ENCODE measurements around the gene SLC39A11.

Gene SLC39A11

DNA sequence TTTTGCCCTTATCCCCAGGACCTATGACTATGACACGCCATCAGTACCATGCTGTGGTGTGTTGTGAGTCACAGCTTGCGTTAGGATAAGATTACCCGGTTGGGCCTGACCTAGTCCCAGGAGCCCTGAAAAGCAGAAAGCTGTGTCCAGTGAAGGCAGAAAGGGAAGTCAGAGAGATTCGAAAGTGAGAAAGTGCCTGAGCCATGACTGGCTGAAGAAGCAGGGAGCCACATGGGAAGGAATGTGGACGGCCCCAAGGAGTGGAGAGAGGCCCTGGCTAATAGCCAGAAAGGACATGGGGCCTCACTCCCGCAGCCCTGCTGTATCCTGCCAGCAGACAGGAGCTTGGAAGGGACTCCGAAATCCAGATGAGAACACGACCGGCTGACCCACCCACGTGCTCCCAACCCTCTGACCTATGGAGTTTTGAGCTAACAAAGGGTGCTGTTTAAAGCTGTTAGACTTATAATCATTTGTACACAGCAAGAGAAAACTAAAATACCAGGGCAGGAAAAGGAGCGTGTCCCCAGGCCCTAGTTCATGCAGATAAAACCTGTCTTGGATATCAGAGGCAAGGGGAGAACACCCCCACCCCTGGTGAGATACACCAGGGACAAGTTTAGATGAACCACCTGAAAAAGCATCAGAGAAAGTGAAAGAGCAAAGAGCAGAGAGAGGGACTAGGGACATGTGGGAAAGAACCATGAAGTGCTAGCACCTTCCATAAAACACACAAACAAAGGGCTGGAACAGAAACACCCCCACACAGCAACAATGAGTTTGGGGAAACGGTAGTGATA lies 115.3 kb downstream of the SLC39A11 start:
- peak; percentile 76 for DNase-seq (ENCODE audit: low read depth, low spot score)

DNA sequence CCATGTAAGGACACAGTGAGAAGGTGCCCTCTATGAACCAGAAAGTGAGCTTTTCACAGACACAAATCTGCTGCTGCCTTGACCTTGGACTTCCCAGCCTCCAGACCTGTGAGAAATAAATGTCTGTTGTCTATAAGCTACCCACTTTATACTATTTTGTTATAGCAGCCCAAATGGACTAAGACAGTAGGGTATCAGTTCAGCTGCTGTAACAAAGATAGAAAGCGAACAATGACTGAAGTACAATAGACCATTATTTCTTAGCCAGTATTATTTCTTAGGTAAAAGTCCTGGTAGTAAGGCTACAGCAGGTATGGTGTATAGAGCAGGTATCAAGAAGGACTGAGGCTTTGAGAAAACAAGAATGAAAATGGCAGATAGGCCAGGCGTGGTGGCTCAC lies 117.0 kb downstream of the SLC39A11 start:
- no peak for DNase-seq (ENCODE audit: low read depth, low spot score)

DNA sequence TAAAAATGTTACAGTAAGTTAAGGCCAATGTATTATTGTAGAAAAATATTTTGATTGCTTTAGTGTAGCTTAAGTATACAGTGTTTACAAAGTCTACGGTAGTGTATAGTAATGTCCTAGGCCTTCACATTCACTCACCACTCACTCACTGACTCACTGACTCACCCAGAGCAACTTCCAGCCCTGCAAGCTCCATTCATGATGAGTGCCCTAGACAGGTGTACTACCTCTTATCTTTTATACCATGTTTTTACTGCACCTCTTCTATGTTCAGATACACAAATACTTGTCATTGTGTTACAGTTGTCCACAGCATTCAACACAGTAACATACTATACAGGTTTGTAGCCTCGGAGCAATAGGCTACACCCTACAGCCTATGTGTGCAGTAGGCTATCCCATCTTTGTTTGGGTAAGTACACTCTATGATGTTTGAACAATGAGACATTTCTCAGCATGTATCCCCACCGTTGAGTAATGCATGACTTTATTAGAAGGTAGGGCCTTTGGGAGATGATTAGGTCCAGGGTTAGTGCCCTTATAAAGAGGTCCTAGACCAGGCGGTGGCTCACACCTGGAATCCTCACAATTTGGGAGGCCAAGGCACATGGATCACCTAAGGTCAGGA lies 117.8 kb downstream of the SLC39A11 start:
- DNase-seq (ENCODE audit: low read depth, low spot score) = no peak

DNA sequence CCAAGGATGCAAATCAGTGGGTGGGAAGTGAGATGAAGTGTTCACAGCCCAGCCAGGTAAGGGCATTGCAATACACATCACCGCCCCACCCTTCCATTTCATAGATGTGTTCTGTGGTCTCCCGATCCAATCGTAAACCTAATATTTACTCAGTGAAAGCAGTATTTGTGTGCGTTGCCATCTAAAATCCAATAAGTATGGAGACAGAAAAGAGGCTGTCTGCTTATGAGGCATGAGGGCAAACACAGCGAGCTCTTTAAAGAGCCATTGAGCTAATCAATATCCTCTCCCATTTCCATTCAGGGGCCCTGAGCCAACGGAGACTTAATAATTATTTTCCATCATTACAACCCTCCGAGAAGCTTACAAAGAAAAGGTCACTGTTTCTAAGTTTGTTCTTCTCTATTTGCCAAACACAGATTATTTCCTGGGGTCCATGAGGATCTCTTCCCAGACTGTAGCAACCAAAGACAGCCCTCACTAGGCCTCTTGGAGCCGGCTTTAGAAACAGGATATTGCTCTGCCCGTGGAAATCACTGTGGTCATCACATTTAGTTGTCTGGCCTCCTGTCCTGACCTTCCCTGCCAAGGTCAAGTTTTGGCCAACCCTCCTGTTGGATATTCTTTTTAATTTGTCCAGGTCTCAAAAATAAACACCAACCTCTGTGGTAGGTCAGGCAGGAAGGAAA lies 120.1 kb downstream of the SLC39A11 start:
- no peak for DNase-seq (ENCODE audit: low read depth, low spot score)

DNA sequence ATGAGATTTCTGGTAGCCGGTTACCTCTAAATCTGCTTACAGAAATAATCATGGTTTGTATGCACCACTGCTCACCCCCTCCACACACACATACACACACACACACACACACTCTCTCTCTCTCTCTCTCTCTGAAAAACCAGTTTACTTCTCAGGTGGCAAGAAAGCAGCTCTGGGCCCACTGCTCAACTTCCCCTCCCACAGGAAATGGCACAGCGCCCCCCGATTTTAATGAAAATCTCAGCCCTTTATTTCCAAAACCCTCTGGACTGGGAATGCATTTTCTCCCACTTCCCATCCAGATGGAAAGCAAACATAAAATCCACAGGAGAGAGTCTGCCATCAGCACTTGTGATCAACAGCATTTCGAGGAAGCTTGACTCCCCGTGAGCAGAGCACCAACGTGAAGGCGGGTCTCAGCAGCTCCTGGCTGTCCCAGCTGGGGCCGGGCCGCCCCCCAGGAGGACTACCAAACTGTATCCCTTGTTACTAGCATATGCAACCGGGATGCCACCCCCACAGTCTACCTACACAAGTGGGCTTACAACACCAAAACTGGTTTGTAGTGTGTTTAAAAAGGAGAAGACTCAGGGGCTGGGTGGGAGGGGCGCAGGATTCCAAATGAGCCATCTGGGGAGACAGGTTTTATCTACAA lies 121.1 kb downstream of the SLC39A11 start:
- DNase-seq (ENCODE audit: low read depth, low spot score) = no peak

DNA sequence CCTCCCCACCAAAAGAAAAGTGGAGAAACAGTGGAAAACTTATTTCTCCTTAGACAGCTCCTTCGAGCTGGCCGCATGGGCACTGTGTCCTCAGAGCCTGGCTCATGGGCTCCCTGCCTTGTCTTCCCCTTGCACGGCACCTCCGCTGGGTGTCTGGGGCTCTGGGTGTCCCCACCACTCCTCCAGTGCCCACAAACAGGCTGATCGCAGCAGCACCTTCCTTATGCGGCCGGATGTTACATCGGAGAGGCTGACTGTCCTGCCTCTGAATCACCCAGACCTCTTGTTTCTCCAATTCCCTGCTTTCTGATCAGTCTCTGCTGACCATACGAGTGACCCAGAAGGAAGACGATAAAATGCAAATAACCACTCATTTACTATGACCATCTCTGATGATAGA lies 121.7 kb downstream of the SLC39A11 start:
- no peak for DNase-seq (ENCODE audit: low read depth, low spot score)

DNA sequence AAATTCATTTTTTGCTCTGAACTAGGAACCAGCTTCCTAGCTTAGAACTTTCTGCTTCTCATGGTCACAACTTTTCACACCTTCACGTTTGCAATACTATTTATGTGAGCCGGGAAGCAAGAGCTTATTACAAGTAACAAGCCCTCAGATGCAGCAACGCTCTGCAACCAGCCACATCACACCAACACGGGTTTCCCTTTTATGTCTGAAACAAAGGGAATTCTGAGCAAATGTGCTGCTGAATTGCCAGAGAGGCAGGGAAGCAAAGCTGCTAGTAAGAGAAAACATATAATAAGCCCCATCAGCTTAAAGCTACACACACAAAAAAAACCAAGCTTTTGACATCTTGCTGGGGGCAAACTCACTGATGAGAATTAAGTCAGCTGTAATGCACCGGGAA lies 122.2 kb downstream of the SLC39A11 start:
- DNase-seq (ENCODE audit: low read depth, low spot score) = no peak

DNA sequence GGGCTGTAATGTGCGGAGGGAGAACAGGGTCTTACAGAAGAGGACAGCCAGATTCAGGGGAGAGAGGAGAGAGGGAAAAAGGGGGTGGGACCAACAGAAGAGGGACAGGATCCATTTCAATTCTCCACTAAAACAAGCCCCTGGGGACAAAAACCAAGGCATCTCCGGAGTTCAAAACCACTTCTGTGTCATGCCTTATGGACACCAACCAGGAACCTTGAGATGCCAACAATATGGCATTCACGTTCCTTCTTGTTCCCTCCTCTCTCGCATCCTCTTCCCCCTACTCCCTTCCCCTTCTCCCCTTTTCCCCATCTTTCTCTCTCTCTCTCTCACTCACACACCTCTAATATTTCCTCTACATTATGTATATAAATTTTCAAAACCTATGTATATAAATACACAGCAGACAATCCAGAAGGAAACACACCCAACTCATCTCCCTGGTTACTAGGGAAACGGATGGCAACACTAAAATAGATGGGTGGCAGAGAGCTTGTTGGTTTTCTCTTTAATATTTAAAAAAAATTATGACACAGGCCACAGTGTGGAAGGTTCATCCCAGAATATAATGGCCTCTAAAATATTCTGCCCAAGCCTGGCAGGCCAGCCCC lies 123.1 kb downstream of the SLC39A11 start:
- no peak for DNase-seq (ENCODE audit: low read depth, low spot score)

DNA sequence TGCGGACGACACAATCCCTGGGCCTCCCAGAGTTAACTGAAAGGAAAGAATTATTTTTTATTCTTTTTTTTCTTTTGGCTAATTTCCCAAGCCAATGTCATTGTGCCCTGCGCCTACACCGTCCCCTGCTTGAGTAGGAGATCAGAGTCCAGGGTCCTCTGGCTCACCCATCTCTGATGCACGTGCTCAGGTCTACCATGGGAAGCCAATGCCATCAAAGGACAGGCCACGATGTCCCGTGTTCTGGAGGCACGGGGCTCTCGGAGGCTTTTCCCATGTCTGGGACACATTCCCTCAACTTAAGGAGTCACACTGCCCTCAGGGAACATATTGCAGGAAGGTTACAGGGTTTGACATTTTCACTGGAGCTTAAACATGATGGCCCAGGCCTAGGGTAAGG lies 123.7 kb downstream of the SLC39A11 start:
- no peak for DNase-seq (ENCODE audit: low read depth, low spot score)

DNA sequence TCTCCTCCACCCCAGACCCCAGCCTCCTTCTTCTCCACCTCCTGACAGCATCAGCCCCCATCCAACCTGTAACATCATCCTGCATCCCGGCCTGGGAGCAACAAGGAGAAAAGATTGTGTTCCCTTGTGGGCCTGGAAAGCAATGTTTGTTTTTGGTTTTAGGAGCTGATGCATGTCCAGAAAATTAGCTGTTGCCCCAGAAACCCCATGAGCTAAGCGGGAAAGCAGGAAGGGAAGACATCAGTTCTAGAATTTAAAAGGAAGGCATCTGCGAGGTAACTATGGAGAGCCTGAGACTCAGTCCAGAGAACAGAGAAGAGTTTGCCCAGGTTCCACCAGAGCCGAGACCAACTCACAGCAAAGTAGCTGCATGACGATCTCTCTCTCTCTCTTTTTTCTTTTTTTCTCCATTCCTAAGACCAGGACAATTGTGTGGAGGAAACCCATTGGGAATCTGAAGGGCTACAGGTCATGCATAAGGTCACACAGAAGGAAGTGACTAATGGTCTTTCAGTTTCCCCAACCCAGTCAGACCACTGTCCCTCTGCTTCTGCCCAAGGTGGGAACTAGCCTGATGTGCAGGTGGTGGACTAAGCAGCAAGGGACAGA lies 124.4 kb downstream of the SLC39A11 start:
- DNase-seq (ENCODE audit: low read depth, low spot score) = no peak

DNA sequence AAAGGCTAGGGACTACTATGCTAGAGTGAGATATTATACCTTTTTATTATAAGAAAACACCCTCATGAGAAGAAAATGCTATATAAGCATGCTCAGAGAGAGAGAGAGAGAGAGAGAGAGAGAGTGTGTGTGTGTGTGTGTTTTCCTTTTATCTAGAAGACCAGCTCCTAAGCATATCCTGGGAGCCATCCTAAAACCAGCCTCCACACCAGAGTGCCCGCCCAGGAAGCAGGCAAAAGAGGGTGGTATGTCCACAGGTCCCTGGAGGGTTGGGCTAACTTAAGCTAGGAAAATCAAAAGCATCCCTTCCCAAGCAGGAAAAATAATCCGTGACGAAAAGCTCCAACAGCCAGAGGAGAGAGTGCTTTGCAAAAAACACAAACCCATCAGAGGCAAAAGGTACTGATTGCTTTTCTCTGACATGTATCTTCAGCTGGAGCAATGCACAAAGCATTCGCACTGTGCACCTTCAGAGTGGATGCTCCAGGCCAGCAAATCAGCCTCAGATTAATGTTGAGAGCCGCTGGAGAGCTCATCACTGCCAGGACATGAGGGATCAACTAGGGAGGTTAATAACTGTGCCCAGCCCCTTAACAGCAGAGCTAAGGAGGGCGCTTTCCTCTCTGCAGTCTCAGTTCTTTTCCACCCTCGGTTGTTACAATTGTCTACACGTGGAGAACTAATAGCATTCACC lies 125.1 kb downstream of the SLC39A11 start:
- DNase-seq (ENCODE audit: low read depth, low spot score) = no peak

DNA sequence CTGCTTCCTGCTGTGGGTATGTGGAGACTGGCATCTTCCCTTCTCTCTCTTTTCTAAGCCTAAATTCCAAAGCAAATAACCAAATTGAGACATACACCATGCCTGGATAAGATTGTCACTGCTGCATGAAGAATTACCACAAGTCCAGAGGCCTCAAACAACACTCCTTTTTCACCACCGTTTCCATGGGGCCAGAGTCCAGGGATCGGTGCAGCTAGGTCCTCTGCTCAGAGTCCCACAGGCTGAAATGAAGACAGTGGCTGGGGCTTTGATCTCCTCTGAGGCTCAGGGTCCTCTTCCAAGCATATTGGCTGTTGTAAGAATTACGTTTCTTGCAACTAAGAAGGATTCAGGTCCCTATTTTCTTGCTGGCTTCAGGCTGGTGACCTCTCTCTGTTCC lies 130.4 kb downstream of the SLC39A11 start:
- DNase-seq (ENCODE audit: low read depth, low spot score) = no peak

DNA sequence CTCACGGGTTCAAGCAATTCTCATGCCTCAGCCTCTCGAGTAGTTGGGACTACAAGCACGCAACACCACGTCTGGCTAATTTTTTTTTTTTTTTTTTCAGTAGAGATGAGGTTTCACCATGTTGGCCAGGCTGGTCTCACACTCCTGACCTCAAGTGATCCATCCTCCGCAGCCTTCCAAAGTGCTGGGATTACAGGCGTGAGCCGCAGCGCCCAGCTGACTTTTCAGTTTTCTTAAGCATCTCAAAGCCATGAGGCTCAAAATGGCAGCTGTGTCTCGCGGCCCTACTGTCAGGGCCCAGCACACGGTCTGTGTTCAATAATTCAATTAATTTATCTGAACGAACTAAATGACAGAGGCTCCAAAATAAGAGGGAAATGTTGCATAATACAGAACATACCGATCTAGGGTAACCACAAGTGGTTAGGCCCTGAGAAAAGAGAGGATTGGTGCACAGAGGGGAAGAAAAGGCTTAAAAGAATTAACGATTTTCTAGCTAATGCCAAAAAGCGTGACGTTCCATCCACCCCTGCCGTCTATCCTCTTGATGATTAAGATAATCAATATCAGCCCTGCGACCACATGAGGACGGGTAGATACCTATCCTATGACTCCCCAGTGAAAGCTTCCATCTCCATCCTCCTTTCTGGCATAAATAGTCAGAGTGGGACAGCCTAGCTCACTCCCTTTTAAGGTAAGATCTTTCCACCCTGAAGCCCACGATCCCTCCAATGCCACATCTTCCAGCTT lies 136.9 kb downstream of the SLC39A11 start:
- DNase-seq (ENCODE audit: low read depth, low spot score) = no peak

DNA sequence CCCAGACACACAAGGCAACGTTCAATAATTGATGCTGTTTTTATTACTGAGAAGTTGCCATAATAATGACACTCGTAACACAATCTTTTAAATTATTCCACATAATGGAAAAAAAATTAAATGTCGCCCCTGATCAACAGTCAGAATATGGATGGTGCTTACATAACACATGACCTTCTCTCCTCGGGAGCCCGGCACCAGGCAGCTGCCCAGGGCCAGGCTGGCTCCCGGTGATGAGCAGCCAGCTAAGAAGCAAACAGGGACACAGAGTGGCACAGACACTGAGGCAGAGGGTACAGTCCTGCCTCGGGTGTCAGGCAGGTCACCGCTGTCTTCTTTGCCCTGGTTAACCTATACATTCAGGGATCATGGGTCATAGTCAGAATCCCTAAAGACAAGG lies 137.9 kb downstream of the SLC39A11 start:
- DNase-seq (ENCODE audit: low read depth, low spot score) = no peak

DNA sequence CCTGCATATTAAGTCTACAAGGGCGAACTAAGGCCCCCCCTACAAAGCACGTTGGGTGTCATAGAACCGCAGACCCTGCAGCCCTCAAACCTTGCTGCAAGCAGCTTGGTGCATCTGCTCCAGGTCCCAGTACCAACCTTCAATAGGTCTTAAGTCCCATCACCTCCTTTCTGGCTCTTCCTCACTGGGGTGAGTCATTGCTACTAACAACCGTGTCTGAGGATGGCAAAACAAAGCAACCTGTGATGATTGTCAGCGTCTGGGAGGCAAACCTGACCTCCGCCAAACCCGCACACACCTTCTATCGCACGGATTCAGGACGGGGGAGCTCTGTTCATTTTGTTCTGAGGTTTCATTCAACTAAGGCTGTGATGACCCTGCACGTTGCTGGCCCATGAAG lies 138.9 kb downstream of the SLC39A11 start:
- DNase-seq (ENCODE audit: low read depth, low spot score) = no peak

DNA sequence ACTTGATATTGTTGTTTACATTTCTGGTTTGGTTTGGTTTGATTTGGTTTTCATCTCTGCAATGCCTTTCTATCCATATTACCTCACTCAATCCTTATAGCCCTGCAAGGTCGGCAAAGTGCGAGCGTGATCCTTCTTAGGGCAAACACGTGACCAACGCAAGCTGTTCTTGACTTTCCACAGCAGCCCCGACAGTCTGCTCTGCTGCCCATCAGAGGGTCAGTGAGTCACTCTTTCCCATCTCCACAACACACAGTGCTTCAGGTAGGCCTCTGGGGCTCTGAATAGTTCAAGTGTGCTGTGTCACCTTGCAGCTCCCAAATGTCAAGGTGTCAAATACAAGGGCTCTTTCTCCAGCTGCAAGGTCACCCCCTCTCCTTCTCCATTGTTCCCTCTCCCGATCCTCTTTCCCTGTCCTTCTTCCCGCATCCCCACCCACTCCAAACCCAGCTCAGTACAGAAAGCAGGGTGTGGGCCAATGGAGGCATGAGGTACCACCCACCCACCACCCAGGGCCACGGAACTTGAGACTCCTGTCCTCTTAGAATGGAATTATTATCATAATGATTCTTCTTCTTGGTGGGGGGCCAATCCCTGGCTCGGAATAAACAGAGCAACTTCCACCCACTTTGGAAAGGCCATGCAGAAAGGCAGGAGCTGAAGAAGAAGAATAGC lies 139.7 kb downstream of the SLC39A11 start:
- no peak for DNase-seq (ENCODE audit: low read depth, low spot score)

DNA sequence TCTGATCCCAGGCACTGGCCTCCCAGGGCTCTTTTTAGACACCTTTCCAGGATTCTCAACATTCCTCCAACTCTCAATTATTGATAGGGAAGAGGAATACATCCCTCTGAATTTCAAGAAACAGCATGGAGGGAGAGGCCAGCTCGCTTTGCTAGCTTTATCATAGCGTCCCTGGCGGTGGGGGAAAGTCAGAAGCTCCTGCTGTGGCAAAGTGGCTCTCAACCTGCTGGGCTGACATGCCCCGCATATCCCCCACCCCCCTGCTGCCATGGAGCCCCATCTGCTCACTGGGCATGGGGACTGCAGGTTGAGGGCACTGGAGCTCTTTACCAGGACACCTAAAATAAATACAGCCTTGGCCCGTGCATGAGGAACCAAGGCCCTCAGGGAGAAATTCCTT lies 140.3 kb downstream of the SLC39A11 start:
- no peak for DNase-seq (ENCODE audit: low read depth, low spot score)

DNA sequence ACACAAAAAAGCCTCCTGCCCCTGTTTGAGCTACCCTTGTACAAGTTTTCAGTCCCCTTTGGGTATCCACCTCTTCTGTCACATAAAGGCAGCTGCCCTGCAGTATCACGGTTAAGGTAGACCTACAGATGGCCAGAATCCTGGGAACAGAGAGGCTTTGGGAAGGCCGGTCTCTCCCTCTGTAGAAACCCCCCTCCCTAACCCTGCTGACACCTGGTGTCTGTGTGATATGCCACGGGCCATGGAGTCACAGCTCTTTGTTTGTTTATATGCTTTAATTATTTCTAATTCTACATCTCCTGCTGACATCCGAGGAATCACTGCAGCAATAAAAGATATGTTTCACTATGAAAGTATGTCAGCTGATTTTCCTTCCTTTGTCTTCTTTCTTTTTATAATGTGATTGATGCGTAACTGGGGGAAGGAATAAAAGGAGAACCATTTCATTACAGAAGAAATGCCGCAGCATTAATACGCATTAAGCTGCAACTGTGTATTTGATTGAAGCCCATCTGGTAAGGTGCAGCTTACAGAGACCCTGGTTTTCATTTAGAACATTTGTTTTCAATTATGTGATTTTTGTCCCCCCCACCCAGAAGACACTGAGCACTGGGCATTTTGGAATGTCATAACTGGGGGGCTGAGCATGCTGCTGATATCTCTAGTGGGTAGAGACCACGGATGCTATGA lies 142.1 kb downstream of the SLC39A11 start:
- no peak for DNase-seq (ENCODE audit: low read depth, low spot score)

DNA sequence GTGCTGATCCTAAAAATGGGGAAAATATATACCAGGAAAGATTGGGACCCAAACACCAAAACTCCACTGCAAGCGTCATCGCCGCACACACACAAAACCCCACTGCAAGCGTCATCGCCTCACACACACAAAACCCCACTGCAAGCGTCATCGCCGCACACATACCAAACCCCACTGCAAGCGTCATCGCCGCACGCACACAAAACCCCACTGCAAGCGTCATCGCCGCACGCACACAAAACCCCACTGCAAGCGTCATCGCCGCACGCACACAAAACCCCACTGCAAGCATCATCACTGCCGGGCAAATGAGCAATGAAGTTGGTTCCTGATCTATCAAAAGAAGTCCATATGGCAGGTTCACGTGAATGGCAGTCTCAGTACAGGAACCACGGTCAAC lies 144.4 kb downstream of the SLC39A11 start:
- DNase-seq (ENCODE audit: low read depth, low spot score) = no peak
